H1 (cell line): ENCODE results near the gene CCL23.

Experiments used
- CHD1 ChIP-seq: IDR thresholded peaks from 2 replicates; pipeline ENCODE4 v1.6.1; 2012; ENCODE audit warnings: low read depth, low read length, improper control_type of control experiment
- EP300 ChIP-seq, 2 experiments: IDR thresholded peaks; 1 replicate in 1 of 2; 2 replicates in 1 of 2; pipeline ENCODE4 v1.6.1; 2011 to 2012; ENCODE audit warnings: low read depth in 2 of 2, low read length in 2 of 2, mild to moderate bottlenecking in 2 of 2, borderline replicate concordance in 1 of 2, inconsistent platforms in 1 of 2, moderate library complexity in 1 of 2
- GTF2F1 ChIP-seq: IDR thresholded peaks from 2 replicates; pipeline ENCODE4 v1.6.1; 2012; ENCODE audit warnings: low read depth, low read length, improper control_type of control experiment, borderline replicate concordance
- KDM1A ChIP-seq: fragments of 200-600, 300-600 bp; sonication (generic); IDR thresholded peaks from 2 replicates; pipeline ENCODE4 v1.7.1; 2016; ENCODE audit warnings: mild to moderate bottlenecking, low read length, borderline replicate concordance
- PHF8 ChIP-seq: fragments of 200-600 bp; sonication (generic); conservative IDR thresholded peaks from 2 replicates; pipeline ENCODE4 v1.7.1; 2012; ENCODE audit warnings: low read depth, mild to moderate bottlenecking, inconsistent platforms, low read length, moderate library complexity
- POLR2A ChIP-seq, 2 experiments: IDR thresholded peaks; 1 replicate in 1 of 2; 2 replicates in 1 of 2; pipeline ENCODE4 v1.6.1; 2011; ENCODE audit warnings: low read depth in 2 of 2, low read length in 2 of 2, mild to moderate bottlenecking in 2 of 2; ENCODE audit errors: control extremely low read depth in 1 of 2
- POLR2AphosphoS5 ChIP-seq: IDR thresholded peaks from 2 replicates; pipeline ENCODE4 v1.6.1; 2011; ENCODE audit warnings: low read depth, low read length
- RAD21 ChIP-seq, 2 experiments: IDR thresholded peaks in 1 of 2; conservative IDR thresholded peaks in 1 of 2; 2 replicates each; pipeline ENCODE4 v1.6.1; 2011; ENCODE audit warnings: low read depth in 2 of 2, low read length in 2 of 2, improper control_type of control experiment in 1 of 2, inconsistent platforms in 1 of 2, mild to moderate bottlenecking in 1 of 2, moderate library complexity in 1 of 2
- SP4 ChIP-seq: IDR thresholded peaks from 2 replicates; pipeline ENCODE4 v1.6.1; 2012; ENCODE audit warnings: low read length, inconsistent platforms
- TF ChIP-seq, protein P1 (sequence below): fragments of 300-600 bp; sonication (generic); IDR thresholded peaks from 2 replicates; pipeline ENCODE4 v1.7.1; 2012; ENCODE audit warnings: low read length, moderate library complexity, mild to moderate bottlenecking, inconsistent platforms; ENCODE audit not compliant: insufficient replicate concordance
- TF ChIP-seq, protein P2 (sequence below), 3 experiments: IDR thresholded peaks; 1 replicate in 2 of 3; 2 replicates in 1 of 3; pipeline versions ENCODE4 v1.5.1 to v1.6.1; 2011; ENCODE audit warnings: low read length in 3 of 3, mild to moderate bottlenecking in 3 of 3, inconsistent platforms in 2 of 3, low read depth in 1 of 3, moderate library complexity in 1 of 3; ENCODE audit not compliant: insufficient read depth in 1 of 3; ENCODE audit errors: control extremely low read depth in 1 of 3
- TF ChIP-seq, protein P3 (sequence below): IDR thresholded peaks from 2 replicates; pipeline ENCODE4 v1.6.1; 2012; ENCODE audit warnings: inconsistent platforms

- no peak for TF ChIP-seq POLR2A (IDR thresholded peaks at IDR 0.05; ENCODE audit: control extremely low read depth in 1 of 2, low read depth in 2 of 2, low read length in 2 of 2)
- TF ChIP-seq, protein P1, sequence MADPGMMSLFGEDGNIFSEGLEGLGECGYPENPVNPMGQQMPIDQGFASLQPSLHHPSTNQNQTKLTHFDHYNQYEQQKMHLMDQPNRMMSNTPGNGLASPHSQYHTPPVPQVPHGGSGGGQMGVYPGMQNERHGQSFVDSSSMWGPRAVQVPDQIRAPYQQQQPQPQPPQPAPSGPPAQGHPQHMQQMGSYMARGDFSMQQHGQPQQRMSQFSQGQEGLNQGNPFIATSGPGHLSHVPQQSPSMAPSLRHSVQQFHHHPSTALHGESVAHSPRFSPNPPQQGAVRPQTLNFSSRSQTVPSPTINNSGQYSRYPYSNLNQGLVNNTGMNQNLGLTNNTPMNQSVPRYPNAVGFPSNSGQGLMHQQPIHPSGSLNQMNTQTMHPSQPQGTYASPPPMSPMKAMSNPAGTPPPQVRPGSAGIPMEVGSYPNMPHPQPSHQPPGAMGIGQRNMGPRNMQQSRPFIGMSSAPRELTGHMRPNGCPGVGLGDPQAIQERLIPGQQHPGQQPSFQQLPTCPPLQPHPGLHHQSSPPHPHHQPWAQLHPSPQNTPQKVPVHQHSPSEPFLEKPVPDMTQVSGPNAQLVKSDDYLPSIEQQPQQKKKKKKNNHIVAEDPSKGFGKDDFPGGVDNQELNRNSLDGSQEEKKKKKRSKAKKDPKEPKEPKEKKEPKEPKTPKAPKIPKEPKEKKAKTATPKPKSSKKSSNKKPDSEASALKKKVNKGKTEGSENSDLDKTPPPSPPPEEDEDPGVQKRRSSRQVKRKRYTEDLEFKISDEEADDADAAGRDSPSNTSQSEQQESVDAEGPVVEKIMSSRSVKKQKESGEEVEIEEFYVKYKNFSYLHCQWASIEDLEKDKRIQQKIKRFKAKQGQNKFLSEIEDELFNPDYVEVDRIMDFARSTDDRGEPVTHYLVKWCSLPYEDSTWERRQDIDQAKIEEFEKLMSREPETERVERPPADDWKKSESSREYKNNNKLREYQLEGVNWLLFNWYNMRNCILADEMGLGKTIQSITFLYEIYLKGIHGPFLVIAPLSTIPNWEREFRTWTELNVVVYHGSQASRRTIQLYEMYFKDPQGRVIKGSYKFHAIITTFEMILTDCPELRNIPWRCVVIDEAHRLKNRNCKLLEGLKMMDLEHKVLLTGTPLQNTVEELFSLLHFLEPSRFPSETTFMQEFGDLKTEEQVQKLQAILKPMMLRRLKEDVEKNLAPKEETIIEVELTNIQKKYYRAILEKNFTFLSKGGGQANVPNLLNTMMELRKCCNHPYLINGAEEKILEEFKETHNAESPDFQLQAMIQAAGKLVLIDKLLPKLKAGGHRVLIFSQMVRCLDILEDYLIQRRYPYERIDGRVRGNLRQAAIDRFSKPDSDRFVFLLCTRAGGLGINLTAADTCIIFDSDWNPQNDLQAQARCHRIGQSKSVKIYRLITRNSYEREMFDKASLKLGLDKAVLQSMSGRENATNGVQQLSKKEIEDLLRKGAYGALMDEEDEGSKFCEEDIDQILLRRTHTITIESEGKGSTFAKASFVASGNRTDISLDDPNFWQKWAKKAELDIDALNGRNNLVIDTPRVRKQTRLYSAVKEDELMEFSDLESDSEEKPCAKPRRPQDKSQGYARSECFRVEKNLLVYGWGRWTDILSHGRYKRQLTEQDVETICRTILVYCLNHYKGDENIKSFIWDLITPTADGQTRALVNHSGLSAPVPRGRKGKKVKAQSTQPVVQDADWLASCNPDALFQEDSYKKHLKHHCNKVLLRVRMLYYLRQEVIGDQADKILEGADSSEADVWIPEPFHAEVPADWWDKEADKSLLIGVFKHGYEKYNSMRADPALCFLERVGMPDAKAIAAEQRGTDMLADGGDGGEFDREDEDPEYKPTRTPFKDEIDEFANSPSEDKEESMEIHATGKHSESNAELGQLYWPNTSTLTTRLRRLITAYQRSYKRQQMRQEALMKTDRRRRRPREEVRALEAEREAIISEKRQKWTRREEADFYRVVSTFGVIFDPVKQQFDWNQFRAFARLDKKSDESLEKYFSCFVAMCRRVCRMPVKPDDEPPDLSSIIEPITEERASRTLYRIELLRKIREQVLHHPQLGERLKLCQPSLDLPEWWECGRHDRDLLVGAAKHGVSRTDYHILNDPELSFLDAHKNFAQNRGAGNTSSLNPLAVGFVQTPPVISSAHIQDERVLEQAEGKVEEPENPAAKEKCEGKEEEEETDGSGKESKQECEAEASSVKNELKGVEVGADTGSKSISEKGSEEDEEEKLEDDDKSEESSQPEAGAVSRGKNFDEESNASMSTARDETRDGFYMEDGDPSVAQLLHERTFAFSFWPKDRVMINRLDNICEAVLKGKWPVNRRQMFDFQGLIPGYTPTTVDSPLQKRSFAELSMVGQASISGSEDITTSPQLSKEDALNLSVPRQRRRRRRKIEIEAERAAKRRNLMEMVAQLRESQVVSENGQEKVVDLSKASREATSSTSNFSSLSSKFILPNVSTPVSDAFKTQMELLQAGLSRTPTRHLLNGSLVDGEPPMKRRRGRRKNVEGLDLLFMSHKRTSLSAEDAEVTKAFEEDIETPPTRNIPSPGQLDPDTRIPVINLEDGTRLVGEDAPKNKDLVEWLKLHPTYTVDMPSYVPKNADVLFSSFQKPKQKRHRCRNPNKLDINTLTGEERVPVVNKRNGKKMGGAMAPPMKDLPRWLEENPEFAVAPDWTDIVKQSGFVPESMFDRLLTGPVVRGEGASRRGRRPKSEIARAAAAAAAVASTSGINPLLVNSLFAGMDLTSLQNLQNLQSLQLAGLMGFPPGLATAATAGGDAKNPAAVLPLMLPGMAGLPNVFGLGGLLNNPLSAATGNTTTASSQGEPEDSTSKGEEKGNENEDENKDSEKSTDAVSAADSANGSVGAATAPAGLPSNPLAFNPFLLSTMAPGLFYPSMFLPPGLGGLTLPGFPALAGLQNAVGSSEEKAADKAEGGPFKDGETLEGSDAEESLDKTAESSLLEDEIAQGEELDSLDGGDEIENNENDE, result no peak
- TF ChIP-seq POLR2AphosphoS5, result no peak
- TF ChIP-seq, protein P2, sequence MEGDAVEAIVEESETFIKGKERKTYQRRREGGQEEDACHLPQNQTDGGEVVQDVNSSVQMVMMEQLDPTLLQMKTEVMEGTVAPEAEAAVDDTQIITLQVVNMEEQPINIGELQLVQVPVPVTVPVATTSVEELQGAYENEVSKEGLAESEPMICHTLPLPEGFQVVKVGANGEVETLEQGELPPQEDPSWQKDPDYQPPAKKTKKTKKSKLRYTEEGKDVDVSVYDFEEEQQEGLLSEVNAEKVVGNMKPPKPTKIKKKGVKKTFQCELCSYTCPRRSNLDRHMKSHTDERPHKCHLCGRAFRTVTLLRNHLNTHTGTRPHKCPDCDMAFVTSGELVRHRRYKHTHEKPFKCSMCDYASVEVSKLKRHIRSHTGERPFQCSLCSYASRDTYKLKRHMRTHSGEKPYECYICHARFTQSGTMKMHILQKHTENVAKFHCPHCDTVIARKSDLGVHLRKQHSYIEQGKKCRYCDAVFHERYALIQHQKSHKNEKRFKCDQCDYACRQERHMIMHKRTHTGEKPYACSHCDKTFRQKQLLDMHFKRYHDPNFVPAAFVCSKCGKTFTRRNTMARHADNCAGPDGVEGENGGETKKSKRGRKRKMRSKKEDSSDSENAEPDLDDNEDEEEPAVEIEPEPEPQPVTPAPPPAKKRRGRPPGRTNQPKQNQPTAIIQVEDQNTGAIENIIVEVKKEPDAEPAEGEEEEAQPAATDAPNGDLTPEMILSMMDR (IDR thresholded peaks at IDR 0.05; ENCODE audit: control extremely low read depth in 1 of 3, insufficient read depth in 1 of 3, low read depth in 1 of 3, low read length in 3 of 3), result no peak
- no peak for TF ChIP-seq EP300 (IDR thresholded peaks at IDR 0.05; ENCODE audit: borderline replicate concordance in 1 of 2, low read depth in 2 of 2, low read length in 2 of 2)
- TF ChIP-seq PHF8, result no peak
- no peak for TF ChIP-seq CHD1
- TF ChIP-seq GTF2F1, result no peak
- no peak for TF ChIP-seq KDM1A
- TF ChIP-seq, protein P3, sequence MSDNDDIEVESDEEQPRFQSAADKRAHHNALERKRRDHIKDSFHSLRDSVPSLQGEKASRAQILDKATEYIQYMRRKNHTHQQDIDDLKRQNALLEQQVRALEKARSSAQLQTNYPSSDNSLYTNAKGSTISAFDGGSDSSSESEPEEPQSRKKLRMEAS, result no peak
- no peak for TF ChIP-seq SP4
- no peak for TF ChIP-seq RAD21 (IDR thresholded peaks at IDR 0.05 in 1 of 2, conservative IDR thresholded peaks at IDR 0.05 in 1 of 2; ENCODE audit: low read depth in 2 of 2, low read length in 2 of 2)
Measured at GRCh38 chr17:35963663-35964062, 54.1 kb downstream of the CCL23 start.
